H9 (cell line): ENCODE measurements around the gene DLG5. TPM values are rescaled to one million over a fixed set of nuclear protein-coding genes. Genes with fewer than 3 reads are reported as not detected.

Source experiments
- DNase-seq: peaks from one replicate; pipeline ENCODE4 v3.0.0-alpha.2; 2017
- H2AFZ ChIP-seq: one replicate; pipeline ENCODE4 v1.6.1; 2013; ENCODE audit warnings: mild to moderate bottlenecking, low read length, control low read depth, moderate library complexity
- H2AK5ac ChIP-seq: 2 replicates; pipeline ENCODE4 v1.6.1; 2013; ENCODE audit warnings: low read length, control low read depth, mixed read lengths; ENCODE audit not compliant: insufficient read length
- H2BK120ac ChIP-seq: one replicate; pipeline ENCODE4 v1.6.1; 2013; ENCODE audit warnings: low read depth, mild to moderate bottlenecking, low read length, control low read depth, inconsistent platforms; ENCODE audit not compliant: poor library complexity, severe bottlenecking
- H2BK12ac ChIP-seq: 2 replicates; pipeline ENCODE4 v1.6.1; 2013; ENCODE audit warnings: low read length, control low read depth, mixed read lengths, low read depth; ENCODE audit not compliant: insufficient read length
- H2BK15ac ChIP-seq: 2 replicates; pipeline ENCODE4 v1.6.1; 2013; ENCODE audit warnings: low read depth, low read length, control low read depth
- H2BK20ac ChIP-seq: one replicate; pipeline ENCODE4 v1.6.1; 2013; ENCODE audit warnings: low read depth, mild to moderate bottlenecking, low read length, control low read depth, inconsistent platforms; ENCODE audit not compliant: poor library complexity, severe bottlenecking
- H2BK5ac ChIP-seq: 2 replicates; pipeline ENCODE4 v1.6.1; 2013; ENCODE audit warnings: low read length, control low read depth, mixed read lengths; ENCODE audit not compliant: insufficient read length
- H3K14ac ChIP-seq: 2 replicates; pipeline ENCODE4 v1.6.1; 2013; ENCODE audit warnings: low read length, control low read depth; ENCODE audit not compliant: insufficient read depth
- H3K18ac ChIP-seq: 2 replicates; pipeline ENCODE4 v1.6.1; 2013; ENCODE audit warnings: low read depth, mild to moderate bottlenecking, mixed read lengths, low read length, control low read depth; ENCODE audit not compliant: insufficient read length
- H3K23ac ChIP-seq: 2 replicates; pipeline ENCODE4 v1.6.1; 2013; ENCODE audit warnings: low read length, control low read depth, mixed read lengths, low read depth; ENCODE audit not compliant: insufficient read length
- H3K23me2 ChIP-seq: 2 replicates; pipeline ENCODE4 v1.6.1; 2013; ENCODE audit warnings: low read depth, mild to moderate bottlenecking, mixed read lengths, low read length, control low read depth; ENCODE audit not compliant: insufficient read length, poor library complexity, severe bottlenecking
- H3K27ac ChIP-seq: 2 replicates; pipeline ENCODE4 v1.5.1; 2013; ENCODE audit warnings: low read length, control low read depth, mixed read lengths, low read depth; ENCODE audit not compliant: insufficient read length
- H3K27me3 ChIP-seq: 2 replicates; pipeline ENCODE4 v1.6.1; 2013; ENCODE audit warnings: low read length, control low read depth, inconsistent platforms; ENCODE audit not compliant: insufficient read depth
- H3K4ac ChIP-seq: 2 replicates; pipeline ENCODE4 v1.6.1; 2013; ENCODE audit warnings: low read depth, mild to moderate bottlenecking, control low read depth, inconsistent platforms, low read length, moderate library complexity
- H3K4me1 ChIP-seq: 2 replicates; pipeline ENCODE4 v1.6.1; 2013; ENCODE audit warnings: low read length, control low read depth, inconsistent platforms; ENCODE audit not compliant: insufficient read depth
- H3K4me2 ChIP-seq: 2 replicates; pipeline ENCODE4 v1.6.1; 2013; ENCODE audit warnings: low read length, control low read depth, mixed read lengths; ENCODE audit not compliant: insufficient read length, insufficient read depth
- H3K56ac ChIP-seq: 2 replicates; pipeline ENCODE4 v1.6.1; 2013; ENCODE audit warnings: low read depth, mild to moderate bottlenecking, mixed read lengths, low read length, control low read depth; ENCODE audit not compliant: insufficient read length
- H3K79me1 ChIP-seq: 2 replicates; pipeline ENCODE4 v1.6.1; 2013; ENCODE audit warnings: low read depth, mild to moderate bottlenecking, moderate library complexity, low read length, control low read depth, inconsistent platforms; ENCODE audit not compliant: insufficient read depth, poor library complexity, severe bottlenecking
- H3K79me2 ChIP-seq: 2 replicates; pipeline ENCODE4 v1.6.1; 2013; ENCODE audit warnings: low read length, control low read depth, inconsistent platforms; ENCODE audit not compliant: insufficient read depth
- H3K9ac ChIP-seq: 2 replicates; pipeline ENCODE4 v1.6.1; 2013; ENCODE audit warnings: low read length, control low read depth, mixed read lengths; ENCODE audit not compliant: insufficient read length; ENCODE audit errors: extremely low read depth
- H3K9me3 ChIP-seq: one replicate; pipeline ENCODE4 v1.6.1; 2013; ENCODE audit warnings: low read depth, low read length, inconsistent platforms; ENCODE audit not compliant: control insufficient read depth
- H3T11ph ChIP-seq: one replicate; pipeline ENCODE4 v1.6.1; 2013; ENCODE audit warnings: mild to moderate bottlenecking, low read length, control low read depth, inconsistent platforms
- H4K20me1 ChIP-seq: one replicate; pipeline ENCODE4 v1.6.1; 2013; ENCODE audit not compliant: control insufficient read depth, insufficient read length, insufficient read depth
- H4K5ac ChIP-seq: 2 replicates; pipeline ENCODE4 v1.6.1; 2013; ENCODE audit warnings: low read depth, mild to moderate bottlenecking, mixed read lengths, low read length, control low read depth; ENCODE audit not compliant: insufficient read length
- H4K8ac ChIP-seq: replicated peaks from 2 replicates; pipeline ENCODE4 v1.6.1; 2013; ENCODE audit warnings: low read length, control low read depth, mixed read lengths, low read depth; ENCODE audit not compliant: insufficient read length
- H4K91ac ChIP-seq: 2 replicates; pipeline ENCODE4 v1.6.1; 2013; ENCODE audit warnings: low read depth, mild to moderate bottlenecking, moderate library complexity, mixed read lengths, low read length, control low read depth; ENCODE audit not compliant: insufficient read length
- H3K27ac Mint-ChIP-seq, 3 experiments: 2 replicates in 2 of 3; 3 replicates in 1 of 3; pipeline ENCODE4 v1.8.0; 2020 to 2021; ENCODE audit warnings: mixed read lengths in 3 of 3, mild to moderate bottlenecking in 1 of 3, moderate library complexity in 1 of 3
- H3K27me3 Mint-ChIP-seq: 2 replicates; pipeline ENCODE4 v1.8.0; 2021; ENCODE audit warnings: low read depth, mild to moderate bottlenecking, moderate library complexity, mixed read lengths
- H3K36me3 Mint-ChIP-seq, 3 experiments: 2 replicates in 2 of 3; 3 replicates in 1 of 3; pipeline ENCODE4 v1.8.0; 2020 to 2021; ENCODE audit warnings: low read depth in 3 of 3, mixed read lengths in 3 of 3; ENCODE audit not compliant: insufficient read depth in 1 of 3
- H3K4me1 Mint-ChIP-seq, 2 experiments: 2 replicates each; pipeline ENCODE4 v1.8.0; 2020; ENCODE audit warnings: mixed read lengths in 2 of 2
- H3K4me3 Mint-ChIP-seq, 2 experiments: 2 replicates in 1 of 2; 3 replicates in 1 of 2; pipeline ENCODE4 v1.8.0; 2020 to 2021; ENCODE audit warnings: mild to moderate bottlenecking in 2 of 2, mixed read lengths in 2 of 2, moderate library complexity in 1 of 2
- H3K9me3 Mint-ChIP-seq, 2 experiments: 2 replicates in 1 of 2; 3 replicates in 1 of 2; pipeline ENCODE4 v1.8.0; 2020; ENCODE audit warnings: mild to moderate bottlenecking in 2 of 2, mixed read lengths in 2 of 2, moderate library complexity in 1 of 2
- CTCF ChIP-seq: fragments of 200-600 bp; sonication (generic); conservative IDR thresholded peaks from 3 replicates; pipeline ENCODE4 v1.8.0; 2021; ENCODE audit warnings: antibody characterized with exemption, mild to moderate bottlenecking
- WGBS: extraction: QIAGEN DNeasy Blood & Tissue Kit; methylation state at CpG from one replicate; pipeline ENCODE4 v1.1.7; 2013; ENCODE audit warnings: missing lambda C conversion rate, low lambda C conversion rate, mixed read lengths; ENCODE audit not compliant: insufficient read length; ENCODE audit errors: extremely low coverage; 5-methylcytosine and 5-hydroxymethylcytosine counted together
- total RNA-seq: library from RNA; stranded (reverse); gene quantifications from 2 replicates; pipeline ENCODE4 v1.2.1, GENCODE V29; 2021

DLG5 gene
- total RNA-seq, 1 experiment from 2014 or later: 67.4 TPM

- Histone ChIP-seq H3K27ac (no peak overlapping the region), H3K4me2 (no peak overlapping the region), H4K20me1 (no peaks in the 10 kb centered on the region), H3K23ac (no peak overlapping the region), H3K4me1 (peaks cover 2% of the 10 kb centered on the region; the same call in 1 of the 2 replicates), H2BK20ac (no peak overlapping the region), H2AK5ac (no peak overlapping the region), H4K8ac (no peak overlapping the region), H3K79me1 (no peaks in the 10 kb centered on the region), H3K56ac (no peak overlapping the region), H3K23me2 (peaks cover 9% of the 10 kb centered on the region), H3K9me3 (no peaks in the 10 kb centered on the region), H2BK120ac (no peak overlapping the region), H3K9ac (no peak overlapping the region), H2BK15ac (no peak overlapping the region), H2BK5ac (no peak overlapping the region), H3K4ac (no peak overlapping the region), H3T11ph (no peak overlapping the region), H2BK12ac (no peak overlapping the region), H2AFZ (no peak overlapping the region), H3K18ac (no peak overlapping the region), H3K27me3 (no peaks in the 10 kb centered on the region), H4K5ac (no peak overlapping the region), H3K14ac (no peak overlapping the region), H4K91ac (no peak overlapping the region), H3K79me2 (peaks cover 50% of the 10 kb centered on the region)
- Mint-ChIP-seq H3K9me3 (no peaks in the 10 kb centered on the region), H3K27me3 (peaks cover 4% of the 10 kb centered on the region), H3K4me1 (peaks cover 48 to 55% of the 10 kb centered on the region in 2 experiments), H3K4me3 (no peak overlapping the region), H3K36me3 (peaks cover 4 to 8% (median 4%) of the 10 kb centered on the region in 3 experiments; a peak in 3 of 7 replicates), H3K27ac (no peak overlapping the region; a peak in 1 of 7 replicates)
- DNase-seq: no peak
- no CpG with 5 or more reads among the region's 8 CpGs for WGBS
- TF ChIP-seq CTCF: no peak
Measured at GRCh38 chr10:77922566-77923179, 3.9 kb downstream of the DLG5 start.
